Measurements from ENCODE around the gene TSEN54. TPM values are rescaled to one million over a fixed set of nuclear protein-coding genes. Genes with fewer than 3 reads are reported as not detected.

Gene TSEN54
- total and polyA plus RNA-seq, 2 experiments from 2014 or later = 45.9 to 62.5 TPM

DNA sequence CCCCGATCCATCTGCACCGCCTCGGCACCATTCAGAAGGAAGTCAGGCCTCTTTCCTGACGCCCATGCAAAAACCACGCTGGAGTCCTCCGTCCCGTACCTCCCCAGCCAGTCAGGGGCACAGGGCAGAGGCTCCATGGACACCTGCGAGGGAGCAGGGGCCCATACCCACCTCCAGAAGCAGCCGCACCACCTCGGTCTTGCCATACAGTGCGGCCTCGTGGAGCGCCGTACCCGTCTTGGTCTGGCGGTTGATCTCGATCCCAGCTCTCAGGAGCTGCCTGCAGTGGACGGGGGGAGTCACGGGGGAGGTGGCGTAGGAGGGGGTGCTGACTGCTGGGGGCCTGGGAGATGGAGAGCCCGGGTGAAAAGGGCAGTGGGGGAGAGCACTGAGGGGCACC lies 10.2 kb upstream of the TSEN54 start:
- peaks cover 7% of the 10 kb centered on the region for H3K27me3 Mint-ChIP-seq (ENCODE audit: insufficient read depth, low read depth, poor library complexity)
- H3K4me2 ChIP-seq = no peak overlapping the region
- H3K9me3 Mint-ChIP-seq = no peaks in the 10 kb centered on the region
- H3K4me3 Mint-ChIP-seq = no peak overlapping the region
- TF ChIP-seq ETS1 (IDR thresholded peaks at IDR 0.05) (no peak), EZH2 (IDR thresholded peaks at IDR 0.05; ENCODE audit: low read depth, unreplicated experiment) (no peak), ZNF114 (CRISPR knock-in tag; IDR thresholded peaks at IDR 0.05) (no peak), NANOG (IDR thresholded peaks at IDR 0.05; ENCODE audit: borderline replicate concordance) (no peak), ZNF331 (CRISPR knock-in tag; IDR thresholded peaks at IDR 0.05; ENCODE audit: low read depth) (no peak), STAT1 (IDR thresholded peaks at IDR 0.05; ENCODE audit: unreplicated experiment) (no peak), EZH2phosphoT487 (IDR thresholded peaks at IDR 0.05; ENCODE audit: unreplicated experiment) (no peak), POLR2AphosphoS5 (IDR thresholded peaks at IDR 0.05; ENCODE audit: low read depth) (no peak), JUNB (IDR thresholded peaks at IDR 0.05; ENCODE audit: unreplicated experiment) (no peak)
- TF ChIP-seq, protein P1, sequence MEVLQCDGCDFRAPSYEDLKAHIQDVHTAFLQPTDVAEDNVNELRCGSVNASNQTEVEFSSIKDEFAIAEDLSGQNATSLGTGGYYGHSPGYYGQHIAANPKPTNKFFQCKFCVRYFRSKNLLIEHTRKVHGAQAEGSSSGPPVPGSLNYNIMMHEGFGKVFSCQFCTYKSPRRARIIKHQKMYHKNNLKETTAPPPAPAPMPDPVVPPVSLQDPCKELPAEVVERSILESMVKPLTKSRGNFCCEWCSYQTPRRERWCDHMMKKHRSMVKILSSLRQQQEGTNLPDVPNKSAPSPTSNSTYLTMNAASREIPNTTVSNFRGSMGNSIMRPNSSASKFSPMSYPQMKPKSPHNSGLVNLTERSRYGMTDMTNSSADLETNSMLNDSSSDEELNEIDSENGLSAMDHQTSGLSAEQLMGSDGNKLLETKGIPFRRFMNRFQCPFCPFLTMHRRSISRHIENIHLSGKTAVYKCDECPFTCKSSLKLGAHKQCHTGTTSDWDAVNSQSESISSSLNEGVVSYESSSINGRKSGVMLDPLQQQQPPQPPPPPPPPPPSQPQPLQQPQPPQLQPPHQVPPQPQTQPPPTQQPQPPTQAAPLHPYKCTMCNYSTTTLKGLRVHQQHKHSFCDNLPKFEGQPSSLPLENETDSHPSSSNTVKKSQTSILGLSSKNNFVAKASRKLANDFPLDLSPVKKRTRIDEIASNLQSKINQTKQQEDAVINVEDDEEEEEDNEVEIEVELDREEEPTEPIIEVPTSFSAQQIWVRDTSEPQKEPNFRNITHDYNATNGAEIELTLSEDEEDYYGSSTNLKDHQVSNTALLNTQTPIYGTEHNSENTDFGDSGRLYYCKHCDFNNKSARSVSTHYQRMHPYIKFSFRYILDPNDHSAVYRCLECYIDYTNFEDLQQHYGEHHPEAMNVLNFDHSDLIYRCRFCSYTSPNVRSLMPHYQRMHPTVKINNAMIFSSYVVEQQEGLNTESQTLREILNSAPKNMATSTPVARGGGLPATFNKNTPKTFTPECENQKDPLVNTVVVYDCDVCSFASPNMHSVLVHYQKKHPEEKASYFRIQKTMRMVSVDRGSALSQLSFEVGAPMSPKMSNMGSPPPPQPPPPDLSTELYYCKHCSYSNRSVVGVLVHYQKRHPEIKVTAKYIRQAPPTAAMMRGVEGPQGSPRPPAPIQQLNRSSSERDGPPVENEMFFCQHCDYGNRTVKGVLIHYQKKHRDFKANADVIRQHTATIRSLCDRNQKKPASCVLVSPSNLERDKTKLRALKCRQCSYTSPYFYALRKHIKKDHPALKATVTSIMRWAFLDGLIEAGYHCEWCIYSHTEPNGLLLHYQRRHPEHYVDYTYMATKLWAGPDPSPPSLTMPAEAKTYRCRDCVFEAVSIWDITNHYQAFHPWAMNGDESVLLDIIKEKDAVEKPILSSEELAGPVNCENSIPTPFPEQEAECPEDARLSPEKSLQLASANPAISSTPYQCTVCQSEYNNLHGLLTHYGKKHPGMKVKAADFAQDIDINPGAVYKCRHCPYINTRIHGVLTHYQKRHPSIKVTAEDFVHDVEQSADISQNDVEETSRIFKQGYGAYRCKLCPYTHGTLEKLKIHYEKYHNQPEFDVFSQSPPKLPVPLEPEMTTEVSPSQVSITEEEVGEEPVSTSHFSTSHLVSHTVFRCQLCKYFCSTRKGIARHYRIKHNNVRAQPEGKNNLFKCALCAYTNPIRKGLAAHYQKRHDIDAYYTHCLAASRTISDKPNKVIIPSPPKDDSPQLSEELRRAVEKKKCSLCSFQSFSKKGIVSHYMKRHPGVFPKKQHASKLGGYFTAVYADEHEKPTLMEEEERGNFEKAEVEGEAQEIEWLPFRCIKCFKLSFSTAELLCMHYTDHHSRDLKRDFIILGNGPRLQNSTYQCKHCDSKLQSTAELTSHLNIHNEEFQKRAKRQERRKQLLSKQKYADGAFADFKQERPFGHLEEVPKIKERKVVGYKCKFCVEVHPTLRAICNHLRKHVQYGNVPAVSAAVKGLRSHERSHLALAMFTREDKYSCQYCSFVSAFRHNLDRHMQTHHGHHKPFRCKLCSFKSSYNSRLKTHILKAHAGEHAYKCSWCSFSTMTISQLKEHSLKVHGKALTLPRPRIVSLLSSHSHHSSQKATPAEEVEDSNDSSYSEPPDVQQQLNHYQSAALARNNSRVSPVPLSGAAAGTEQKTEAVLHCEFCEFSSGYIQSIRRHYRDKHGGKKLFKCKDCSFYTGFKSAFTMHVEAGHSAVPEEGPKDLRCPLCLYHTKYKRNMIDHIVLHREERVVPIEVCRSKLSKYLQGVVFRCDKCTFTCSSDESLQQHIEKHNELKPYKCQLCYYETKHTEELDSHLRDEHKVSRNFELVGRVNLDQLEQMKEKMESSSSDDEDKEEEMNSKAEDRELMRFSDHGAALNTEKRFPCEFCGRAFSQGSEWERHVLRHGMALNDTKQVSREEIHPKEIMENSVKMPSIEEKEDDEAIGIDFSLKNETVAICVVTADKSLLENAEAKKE (CRISPR knock-in tag; IDR thresholded peaks at IDR 0.05) = no peak
- TF ChIP-seq, protein P2, sequence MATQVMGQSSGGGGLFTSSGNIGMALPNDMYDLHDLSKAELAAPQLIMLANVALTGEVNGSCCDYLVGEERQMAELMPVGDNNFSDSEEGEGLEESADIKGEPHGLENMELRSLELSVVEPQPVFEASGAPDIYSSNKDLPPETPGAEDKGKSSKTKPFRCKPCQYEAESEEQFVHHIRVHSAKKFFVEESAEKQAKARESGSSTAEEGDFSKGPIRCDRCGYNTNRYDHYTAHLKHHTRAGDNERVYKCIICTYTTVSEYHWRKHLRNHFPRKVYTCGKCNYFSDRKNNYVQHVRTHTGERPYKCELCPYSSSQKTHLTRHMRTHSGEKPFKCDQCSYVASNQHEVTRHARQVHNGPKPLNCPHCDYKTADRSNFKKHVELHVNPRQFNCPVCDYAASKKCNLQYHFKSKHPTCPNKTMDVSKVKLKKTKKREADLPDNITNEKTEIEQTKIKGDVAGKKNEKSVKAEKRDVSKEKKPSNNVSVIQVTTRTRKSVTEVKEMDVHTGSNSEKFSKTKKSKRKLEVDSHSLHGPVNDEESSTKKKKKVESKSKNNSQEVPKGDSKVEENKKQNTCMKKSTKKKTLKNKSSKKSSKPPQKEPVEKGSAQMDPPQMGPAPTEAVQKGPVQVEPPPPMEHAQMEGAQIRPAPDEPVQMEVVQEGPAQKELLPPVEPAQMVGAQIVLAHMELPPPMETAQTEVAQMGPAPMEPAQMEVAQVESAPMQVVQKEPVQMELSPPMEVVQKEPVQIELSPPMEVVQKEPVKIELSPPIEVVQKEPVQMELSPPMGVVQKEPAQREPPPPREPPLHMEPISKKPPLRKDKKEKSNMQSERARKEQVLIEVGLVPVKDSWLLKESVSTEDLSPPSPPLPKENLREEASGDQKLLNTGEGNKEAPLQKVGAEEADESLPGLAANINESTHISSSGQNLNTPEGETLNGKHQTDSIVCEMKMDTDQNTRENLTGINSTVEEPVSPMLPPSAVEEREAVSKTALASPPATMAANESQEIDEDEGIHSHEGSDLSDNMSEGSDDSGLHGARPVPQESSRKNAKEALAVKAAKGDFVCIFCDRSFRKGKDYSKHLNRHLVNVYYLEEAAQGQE (IDR thresholded peaks at IDR 0.05; ENCODE audit: unreplicated experiment) = no peak
- TF ChIP-seq, protein P3, sequence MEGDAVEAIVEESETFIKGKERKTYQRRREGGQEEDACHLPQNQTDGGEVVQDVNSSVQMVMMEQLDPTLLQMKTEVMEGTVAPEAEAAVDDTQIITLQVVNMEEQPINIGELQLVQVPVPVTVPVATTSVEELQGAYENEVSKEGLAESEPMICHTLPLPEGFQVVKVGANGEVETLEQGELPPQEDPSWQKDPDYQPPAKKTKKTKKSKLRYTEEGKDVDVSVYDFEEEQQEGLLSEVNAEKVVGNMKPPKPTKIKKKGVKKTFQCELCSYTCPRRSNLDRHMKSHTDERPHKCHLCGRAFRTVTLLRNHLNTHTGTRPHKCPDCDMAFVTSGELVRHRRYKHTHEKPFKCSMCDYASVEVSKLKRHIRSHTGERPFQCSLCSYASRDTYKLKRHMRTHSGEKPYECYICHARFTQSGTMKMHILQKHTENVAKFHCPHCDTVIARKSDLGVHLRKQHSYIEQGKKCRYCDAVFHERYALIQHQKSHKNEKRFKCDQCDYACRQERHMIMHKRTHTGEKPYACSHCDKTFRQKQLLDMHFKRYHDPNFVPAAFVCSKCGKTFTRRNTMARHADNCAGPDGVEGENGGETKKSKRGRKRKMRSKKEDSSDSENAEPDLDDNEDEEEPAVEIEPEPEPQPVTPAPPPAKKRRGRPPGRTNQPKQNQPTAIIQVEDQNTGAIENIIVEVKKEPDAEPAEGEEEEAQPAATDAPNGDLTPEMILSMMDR (conservative IDR thresholded peaks at IDR 0.05; ENCODE audit: low read depth in 2 of 2) = no peak
- no peak overlapping the region for H3K27ac Mint-ChIP-seq
- H3F3A ChIP-seq (replicated peaks; ENCODE audit: low read depth) = no peaks in the 10 kb centered on the region
- ATAC-seq (no peak), DNase-seq (ENCODE audit: low spot score) (no peak)
- H3K4me3 ChIP-seq = no peak overlapping the region
- H2AFZ ChIP-seq = no peak overlapping the region
- H3K79me2 ChIP-seq (replicated peaks; ENCODE audit: insufficient read depth) = no peaks in the 10 kb centered on the region; the same call in 1 of the 2 replicates
- H3K27ac ChIP-seq (ENCODE audit: low read depth) = no peak overlapping the region
- H3K9me2 ChIP-seq (ENCODE audit: insufficient read depth) = no peaks in the 10 kb centered on the region
- H3K36me3 Mint-ChIP-seq (ENCODE audit: low read depth) = peaks cover 10% of the 10 kb centered on the region; the same call in 2 of the 3 replicates
- H3K27me3 ChIP-seq (ENCODE audit: insufficient read depth) = no peaks in the 10 kb centered on the region
- no peaks in the 10 kb centered on the region; the same call in 2 of the 3 replicates for H3K4me1 Mint-ChIP-seq
- H4K20me1 ChIP-seq (replicated peaks; ENCODE audit: insufficient read depth) = no peaks in the 10 kb centered on the region
- no peaks in the 10 kb centered on the region for H3K4me1 ChIP-seq (ENCODE audit: insufficient read depth)
- no peaks in the 10 kb centered on the region for H3K36me3 ChIP-seq (ENCODE audit: insufficient read depth)

All from GM23338 (cell line).